ENCODE measurements around the gene GRM7. TPM values are rescaled to one million over a fixed set of nuclear protein-coding genes. Genes with fewer than 3 reads are reported as not detected.

GRM7 gene
- total RNA-seq, 3 donors from 2014 or later = not detected

DNA sequence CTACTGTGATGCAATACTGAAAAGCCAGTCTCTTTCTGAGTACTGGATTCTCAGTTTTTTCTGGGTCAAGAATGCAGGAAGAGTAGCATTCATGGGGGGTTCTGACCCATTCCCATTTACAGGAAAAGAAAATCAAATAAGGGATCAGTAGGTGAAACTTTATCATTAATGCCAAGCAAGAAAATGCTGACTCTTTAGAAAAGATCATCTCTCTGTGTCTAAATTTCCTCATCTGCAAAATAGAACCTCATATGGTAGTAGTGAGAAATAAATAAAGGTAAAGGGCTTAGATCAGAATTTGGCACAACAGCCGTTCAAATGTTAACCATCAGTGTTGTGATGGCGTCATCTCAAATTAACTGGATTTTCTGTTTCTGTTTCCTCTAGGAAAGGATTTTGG lies 833.1 kb downstream of the GRM7 start:
- no peaks in the 10 kb centered on the region for H3K4me1 Mint-ChIP-seq (ENCODE audit: low read depth)
- peaks cover 3% of the 10 kb centered on the region for H3K27me3 Mint-ChIP-seq (ENCODE audit: low read depth)
- no peaks in the 10 kb centered on the region for H3K9me3 Mint-ChIP-seq

GRCh38 chr3:7695049-7695448 lies 834.1 kb downstream of the GRM7 start:
- DNase-seq = no peak
- no peaks in the 10 kb centered on the region for H3K27me3 Mint-ChIP-seq (ENCODE audit: low read depth)
- no peaks in the 10 kb centered on the region for H3K4me1 Mint-ChIP-seq (ENCODE audit: low read depth)
- H3K4me3 Mint-ChIP-seq = no peak overlapping the region
- no peaks in the 10 kb centered on the region for H3K9me3 Mint-ChIP-seq
- no peak for ATAC-seq
- H3K36me3 Mint-ChIP-seq (ENCODE audit: insufficient read depth) = no peaks in the 10 kb centered on the region

More for the DNA sequence above, 833.1 kb downstream of the GRM7 start:
- ATAC-seq (no peak), DNase-seq (no peak)
- Mint-ChIP-seq H3K4me3 (no peak overlapping the region), H3K36me3 (ENCODE audit: insufficient read depth) (no peaks in the 10 kb centered on the region)

- Mint-ChIP-seq H3K4me1 (ENCODE audit: low read depth) (no peaks in the 10 kb centered on the region), H3K36me3 (ENCODE audit: insufficient read depth) (no peaks in the 10 kb centered on the region), H3K4me3 (no peak overlapping the region), H3K9me3 (no peaks in the 10 kb centered on the region), H3K27me3 (ENCODE audit: low read depth) (no peaks in the 10 kb centered on the region)
- DNase-seq (no peak), ATAC-seq (no peak)
These were observed 835.4 kb downstream of the GRM7 start for GRCh38 chr3:7696320-7696719.

DNA sequence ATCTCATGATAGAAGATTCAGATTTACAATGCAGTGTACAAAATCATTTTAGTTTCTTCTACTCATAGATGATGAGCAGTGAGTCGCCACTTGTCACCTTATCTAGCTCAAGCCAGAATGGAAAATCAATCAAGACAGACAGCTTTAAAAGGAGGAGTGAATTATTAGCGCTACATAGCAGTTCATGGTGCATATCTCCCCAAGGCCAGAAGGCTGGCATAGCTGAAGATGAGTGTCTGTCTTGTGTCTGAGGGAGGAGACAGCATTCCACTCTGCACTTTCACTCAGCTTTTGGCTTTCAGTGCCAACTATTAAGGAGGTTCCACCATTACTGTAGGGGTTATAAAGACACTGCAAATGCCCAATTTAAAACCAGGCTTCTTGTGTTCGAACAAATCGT lies 836.6 kb downstream of the GRM7 start:
- Mint-ChIP-seq H3K36me3 (ENCODE audit: insufficient read depth) (no peaks in the 10 kb centered on the region), H3K4me3 (no peak overlapping the region)
- ATAC-seq = no peak

DNA sequence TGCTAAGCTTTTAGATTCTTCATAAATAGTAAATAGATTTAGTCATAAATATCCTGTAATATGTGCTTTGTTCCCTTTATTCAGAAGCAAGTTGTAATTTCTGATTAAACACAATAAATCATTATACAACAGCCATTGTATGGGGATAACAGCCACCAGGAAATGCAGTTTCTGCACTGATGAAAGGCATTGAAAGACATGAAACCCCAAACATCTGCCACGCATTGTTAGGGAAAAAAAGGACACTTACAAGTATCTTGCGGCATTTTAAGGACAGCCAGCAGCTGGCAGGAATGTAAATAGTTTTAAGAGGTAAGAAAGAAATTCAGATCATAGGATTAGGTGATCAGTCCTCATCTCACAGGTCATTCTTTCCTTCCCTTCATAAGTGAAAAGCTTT lies 839.6 kb downstream of the GRM7 start:
- H3K27me3 Mint-ChIP-seq (ENCODE audit: low read depth) = no peaks in the 10 kb centered on the region
- ATAC-seq (no peak), DNase-seq (no peak)
- H3K4me3 Mint-ChIP-seq = no peak overlapping the region
- H3K9me3 Mint-ChIP-seq = no peaks in the 10 kb centered on the region
- H3K36me3 Mint-ChIP-seq (ENCODE audit: insufficient read depth) = no peaks in the 10 kb centered on the region
- no peaks in the 10 kb centered on the region for H3K4me1 Mint-ChIP-seq (ENCODE audit: low read depth)

More for the DNA sequence above, 836.6 kb downstream of the GRM7 start:
- Mint-ChIP-seq H3K9me3 (no peaks in the 10 kb centered on the region), H3K27me3 (ENCODE audit: low read depth) (no peaks in the 10 kb centered on the region), H3K4me1 (ENCODE audit: low read depth) (no peaks in the 10 kb centered on the region)
- DNase-seq = no peak

DNA sequence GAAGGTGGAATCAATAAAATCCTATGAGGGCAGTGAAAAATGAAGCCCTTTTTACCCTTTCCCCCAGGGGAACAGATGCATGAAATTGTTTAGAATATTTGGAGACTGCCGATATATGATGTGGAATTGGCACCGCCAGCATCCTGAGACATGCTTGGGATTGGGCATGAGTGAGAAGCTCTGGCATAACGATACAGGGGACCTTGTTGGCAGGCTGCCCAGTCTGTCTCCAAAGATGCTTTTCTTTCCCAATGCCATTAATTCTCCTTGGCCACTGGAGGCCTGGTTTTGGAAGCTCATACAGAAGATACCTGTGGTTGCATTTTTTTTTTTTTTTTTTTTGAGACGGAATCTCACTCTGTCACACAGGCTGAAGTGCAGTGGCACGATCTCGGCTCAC lies 840.1 kb downstream of the GRM7 start:
- Mint-ChIP-seq H3K27me3 (ENCODE audit: low read depth) (no peaks in the 10 kb centered on the region), H3K9me3 (no peaks in the 10 kb centered on the region), H3K36me3 (ENCODE audit: insufficient read depth) (no peaks in the 10 kb centered on the region), H3K4me3 (no peak overlapping the region), H3K4me1 (ENCODE audit: low read depth) (no peaks in the 10 kb centered on the region)
- ATAC-seq (no peak), DNase-seq (no peak)

DNA sequence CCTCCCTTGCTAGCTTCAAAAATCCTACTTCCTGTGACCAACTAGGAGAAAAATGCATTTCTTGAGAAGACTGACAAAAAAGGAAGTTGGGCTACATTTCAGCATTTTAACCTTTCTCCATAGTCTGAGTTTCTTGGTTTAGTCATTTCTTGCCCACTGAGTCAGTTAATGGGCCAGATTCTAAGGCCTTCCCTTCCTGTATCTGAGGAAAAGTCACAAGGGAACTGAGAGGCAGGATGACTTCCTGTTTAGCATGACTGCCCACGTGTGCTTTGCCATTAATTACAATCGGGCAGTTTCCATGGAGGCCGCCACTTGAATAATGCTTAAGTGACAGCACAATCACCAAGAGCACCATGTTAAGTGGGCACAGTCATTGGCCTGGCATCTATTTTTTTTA lies 846.3 kb downstream of the GRM7 start:
- Mint-ChIP-seq H3K9me3 (no peaks in the 10 kb centered on the region), H3K4me3 (no peak overlapping the region), H3K27me3 (ENCODE audit: low read depth) (no peaks in the 10 kb centered on the region), H3K36me3 (ENCODE audit: insufficient read depth) (no peaks in the 10 kb centered on the region), H3K4me1 (ENCODE audit: low read depth) (peaks cover 5% of the 10 kb centered on the region)
- ATAC-seq (no peak), DNase-seq (no peak)

- ATAC-seq = no peak
- Mint-ChIP-seq H3K36me3 (ENCODE audit: insufficient read depth) (no peaks in the 10 kb centered on the region), H3K4me3 (no peak overlapping the region), H3K27me3 (ENCODE audit: low read depth) (no peaks in the 10 kb centered on the region), H3K9me3 (no peaks in the 10 kb centered on the region), H3K4me1 (ENCODE audit: low read depth) (peaks cover 5% of the 10 kb centered on the region)
- no peak for DNase-seq
These were observed 848.6 kb downstream of the GRM7 start for GRCh38 chr3:7709376-7710082.

GRCh38 chr3:7710284-7710683 lies 849.4 kb downstream of the GRM7 start:
- no peaks in the 10 kb centered on the region for H3K9me3 Mint-ChIP-seq
- H3K36me3 Mint-ChIP-seq (ENCODE audit: insufficient read depth) = no peaks in the 10 kb centered on the region
- H3K4me1 Mint-ChIP-seq (ENCODE audit: low read depth) = peaks cover 5% of the 10 kb centered on the region
- ATAC-seq = no peak
- H3K4me3 Mint-ChIP-seq = no peak overlapping the region
- no peak for DNase-seq
- H3K27me3 Mint-ChIP-seq (ENCODE audit: low read depth) = no peaks in the 10 kb centered on the region

DNA sequence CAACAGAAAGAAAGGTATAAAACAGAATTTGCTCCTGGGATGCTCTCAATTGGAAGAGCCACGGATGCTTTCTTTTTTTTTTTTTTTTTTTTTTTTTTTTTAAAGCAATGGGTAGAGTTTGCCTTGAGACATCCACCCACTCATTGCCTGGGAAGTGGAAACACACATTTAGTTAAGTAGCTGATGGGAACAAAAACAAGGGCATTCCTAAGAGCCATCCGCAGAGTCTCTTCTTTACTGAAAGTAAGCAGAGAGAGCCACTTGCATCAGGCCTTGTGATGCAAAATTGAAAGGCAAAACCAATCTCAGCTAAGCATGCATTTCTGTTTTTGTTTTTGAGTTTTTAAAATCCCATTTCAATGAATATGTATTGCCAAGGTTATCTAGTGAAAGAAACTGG lies 852.8 kb downstream of the GRM7 start:
- no peaks in the 10 kb centered on the region for H3K36me3 Mint-ChIP-seq (ENCODE audit: insufficient read depth)
- no peak overlapping the region for H3K4me3 Mint-ChIP-seq
- no peak for DNase-seq
- no peaks in the 10 kb centered on the region for H3K27me3 Mint-ChIP-seq (ENCODE audit: low read depth)
- peaks cover 2% of the 10 kb centered on the region for H3K4me1 Mint-ChIP-seq (ENCODE audit: low read depth)
- no peaks in the 10 kb centered on the region for H3K9me3 Mint-ChIP-seq
- no peak for ATAC-seq

- ATAC-seq (no peak), DNase-seq (no peak)
- no peaks in the 10 kb centered on the region for H3K9me3 Mint-ChIP-seq
- H3K27me3 Mint-ChIP-seq (ENCODE audit: low read depth) = no peaks in the 10 kb centered on the region
- H3K4me3 Mint-ChIP-seq = no peak overlapping the region
- no peaks in the 10 kb centered on the region for H3K36me3 Mint-ChIP-seq (ENCODE audit: insufficient read depth)
- H3K4me1 Mint-ChIP-seq (ENCODE audit: low read depth) = no peaks in the 10 kb centered on the region
These were observed 859.9 kb downstream of the GRM7 start for GRCh38 chr3:7720649-7721297.

DNA sequence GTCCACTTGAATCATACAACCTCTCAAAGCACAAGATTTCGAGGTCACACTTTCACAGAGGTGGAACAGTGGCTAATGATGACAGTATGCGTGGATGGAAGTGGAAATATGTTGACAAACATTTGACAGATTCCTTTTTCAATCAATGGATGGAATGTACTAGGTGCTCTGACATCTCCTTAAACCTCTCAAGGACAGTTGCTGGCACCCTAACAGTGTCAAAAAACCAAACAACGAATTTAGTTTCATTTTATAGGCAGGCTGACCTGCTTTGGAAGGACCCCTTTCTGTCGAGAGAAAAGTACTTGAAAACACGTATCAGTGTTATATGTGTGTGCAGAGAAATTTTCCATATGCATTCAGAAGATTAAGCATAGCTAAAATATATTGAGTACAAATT lies 861.0 kb downstream of the GRM7 start:
- no peaks in the 10 kb centered on the region for H3K4me1 Mint-ChIP-seq (ENCODE audit: low read depth)
- no peaks in the 10 kb centered on the region for H3K9me3 Mint-ChIP-seq
- no peak for ATAC-seq
- H3K4me3 Mint-ChIP-seq = no peak overlapping the region
- DNase-seq = no peak
- no peaks in the 10 kb centered on the region for H3K36me3 Mint-ChIP-seq (ENCODE audit: insufficient read depth)
- no peaks in the 10 kb centered on the region for H3K27me3 Mint-ChIP-seq (ENCODE audit: low read depth)

- no peaks in the 10 kb centered on the region for H3K4me1 Mint-ChIP-seq (ENCODE audit: low read depth)
- H3K9me3 Mint-ChIP-seq = no peaks in the 10 kb centered on the region
- DNase-seq = no peak
- no peak for ATAC-seq
- H3K36me3 Mint-ChIP-seq (ENCODE audit: insufficient read depth) = no peaks in the 10 kb centered on the region
- no peak overlapping the region for H3K4me3 Mint-ChIP-seq
- no peaks in the 10 kb centered on the region for H3K27me3 Mint-ChIP-seq (ENCODE audit: low read depth)
These were observed 867.9 kb downstream of the GRM7 start for GRCh38 chr3:7728566-7729519.

DNA sequence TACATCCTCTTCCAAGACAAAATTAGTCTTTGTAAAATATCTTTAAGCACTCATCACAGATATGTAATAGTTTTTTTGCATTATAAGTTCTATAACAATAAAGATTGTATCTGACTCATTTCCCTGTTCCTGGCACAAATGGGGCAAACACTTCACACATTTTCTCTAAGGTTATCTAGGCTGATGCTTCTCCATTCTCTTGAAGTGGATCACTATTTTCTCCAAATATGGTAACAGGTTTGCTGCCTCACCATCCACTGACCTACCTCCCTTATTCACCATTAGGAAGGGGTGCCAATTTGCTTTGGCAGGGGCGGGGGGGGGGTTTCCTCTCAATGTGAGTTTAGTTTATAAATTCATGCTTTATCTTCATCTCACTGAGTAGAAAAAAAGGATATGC lies 873.0 kb downstream of the GRM7 start:
- H3K4me3 Mint-ChIP-seq = no peak overlapping the region
- no peaks in the 10 kb centered on the region for H3K36me3 Mint-ChIP-seq (ENCODE audit: insufficient read depth)
- ATAC-seq (no peak), DNase-seq (no peak)
- peaks cover 3% of the 10 kb centered on the region for H3K9me3 Mint-ChIP-seq
- H3K4me1 Mint-ChIP-seq (ENCODE audit: low read depth) = no peaks in the 10 kb centered on the region
- no peaks in the 10 kb centered on the region for H3K27me3 Mint-ChIP-seq (ENCODE audit: low read depth)

Data from activated T-cell treated with anti-CD3 and anti-CD28 coated beads, Interleukin-2, amount 50 U/mL, for 4 hours (primary cell).